Amniotic epithelial cell (primary cell): ENCODE data around the gene MEGF9.

Source experiments
- DNase-seq: peaks from one replicate; pipeline ENCODE4 v3.0.0-alpha.2; 2010; ENCODE audit warnings: low read depth

Gene MEGF9

GRCh38 chr9:120705174-120705573 is 9.1 kb downstream of the MEGF9 start:
- no peak for DNase-seq

DNA sequence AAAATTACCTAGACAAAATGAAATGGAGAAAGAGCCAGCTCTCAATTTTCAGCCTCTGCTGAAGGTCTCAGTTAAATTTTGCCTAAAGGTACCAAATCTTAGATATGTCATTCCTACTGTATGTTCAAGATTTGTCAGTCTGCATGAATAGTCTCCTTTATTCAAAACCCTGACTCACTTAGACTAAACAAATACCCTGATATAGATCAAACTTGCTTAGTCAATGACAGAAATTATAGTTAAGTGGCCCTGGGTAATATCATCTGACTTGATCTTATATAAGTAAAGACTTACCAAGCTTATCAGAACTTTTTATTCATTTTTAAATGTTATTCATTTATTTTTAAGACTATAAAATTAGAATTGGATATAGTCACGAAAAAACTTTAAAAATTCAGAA is 12.2 kb downstream of the MEGF9 start:
- DNase-seq, result no peak

GRCh38 chr9:120701248-120701647 is 13.0 kb downstream of the MEGF9 start:
- no peak for DNase-seq

GRCh38 chr9:120698766-120699165 is 15.5 kb downstream of the MEGF9 start:
- no peak for DNase-seq

- DNase-seq, result no peak
Observed at GRCh38 chr9:120697448-120697847, 16.8 kb downstream of the MEGF9 start.

GRCh38 chr9:120696551-120697230 is 17.6 kb downstream of the MEGF9 start:
- DNase-seq, result no peak

GRCh38 chr9:120694559-120694958 is 19.7 kb downstream of the MEGF9 start:
- no peak for DNase-seq

GRCh38 chr9:120693700-120694008 is 20.6 kb downstream of the MEGF9 start:
- no peak for DNase-seq

GRCh38 chr9:120692901-120693699 is 21.2 kb downstream of the MEGF9 start:
- DNase-seq, result peak; percentile 24

DNA sequence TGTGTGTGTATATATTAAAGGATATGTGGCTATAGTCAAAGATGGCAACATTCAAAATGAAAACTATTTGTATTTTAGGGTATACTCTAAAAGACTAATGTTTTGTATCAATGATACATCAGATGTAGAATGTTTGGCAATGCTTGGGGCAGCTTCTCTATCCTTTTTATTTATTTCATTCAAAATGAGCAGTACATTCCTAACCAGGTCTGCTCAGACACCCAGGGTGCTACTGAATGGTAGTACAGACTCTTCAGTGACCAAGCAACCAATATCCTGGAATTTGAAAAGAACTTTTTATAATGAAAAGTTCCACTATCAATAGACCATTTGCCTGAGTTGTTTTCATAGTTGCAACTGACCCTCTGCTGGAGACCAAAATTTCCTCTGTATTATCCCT is 23.9 kb downstream of the MEGF9 start:
- no peak for DNase-seq

DNA sequence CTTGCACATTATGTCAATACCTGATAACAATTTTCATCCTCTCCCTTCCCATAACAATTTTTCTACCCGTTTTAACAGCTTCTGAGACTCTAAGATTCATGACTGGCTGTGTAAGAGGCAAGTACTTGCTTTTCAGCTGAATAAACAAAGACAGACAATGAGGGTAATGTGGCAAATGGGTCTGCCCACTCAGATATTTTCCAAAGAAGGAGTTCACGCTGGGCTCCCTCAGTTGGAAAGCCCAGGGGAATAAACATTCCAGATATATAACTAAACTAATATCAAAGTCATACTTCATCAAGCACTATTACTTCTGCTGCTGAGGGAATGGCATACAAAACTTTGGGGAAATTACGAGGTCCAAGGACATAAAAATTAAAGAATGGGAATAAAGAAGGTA is 24.4 kb downstream of the MEGF9 start:
- no peak for DNase-seq

GRCh38 chr9:120688758-120689157 is 25.5 kb downstream of the MEGF9 start:
- peak; percentile 14 for DNase-seq

- DNase-seq, result no peak
Observed at GRCh38 chr9:120683150-120683549, 31.1 kb downstream of the MEGF9 start.

GRCh38 chr9:120681121-120681520 is 33.1 kb downstream of the MEGF9 start:
- DNase-seq, result no peak

- no peak for DNase-seq
Observed at GRCh38 chr9:120680579-120680978, 33.7 kb downstream of the MEGF9 start.

- DNase-seq, result no peak
Observed at GRCh38 chr9:120680161-120680560, 34.1 kb downstream of the MEGF9 start.

- DNase-seq, result no peak
Observed at GRCh38 chr9:120677965-120678364, 36.3 kb downstream of the MEGF9 start.

DNA sequence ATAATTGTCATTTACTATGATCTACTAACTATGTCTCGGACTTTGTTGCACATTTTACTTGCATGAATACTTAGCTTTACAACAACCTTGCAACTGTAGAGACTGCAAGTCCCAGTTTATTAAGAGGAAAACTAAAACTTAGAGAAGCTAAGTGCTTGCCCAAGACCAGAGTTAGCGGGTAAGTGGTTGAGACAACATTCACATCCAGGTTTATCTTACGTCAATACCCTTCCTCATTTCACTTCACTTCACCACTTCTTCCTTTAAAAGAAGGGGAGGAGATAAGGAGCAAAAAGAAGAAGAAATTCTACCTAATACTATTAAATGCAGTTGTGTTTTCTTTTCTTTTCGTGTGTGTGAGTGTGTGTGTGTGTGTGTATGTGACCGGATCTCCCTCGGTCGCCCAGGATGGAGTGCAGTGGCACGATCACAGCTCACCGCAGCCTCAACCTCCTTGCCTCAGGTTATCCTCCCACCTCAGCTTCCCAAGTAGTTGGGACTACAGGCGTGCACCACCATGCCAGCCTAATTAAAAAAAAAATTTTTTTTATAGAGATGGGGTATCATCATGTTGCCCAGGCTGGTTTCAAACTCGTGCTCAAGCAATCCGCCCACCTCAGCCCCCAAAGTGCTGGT is 37.4 kb downstream of the MEGF9 start:
- DNase-seq, result no peak

GRCh38 chr9:120668399-120668798 is 45.9 kb downstream of the MEGF9 start:
- DNase-seq, result peak; percentile 25

- no peak for DNase-seq
Observed at GRCh38 chr9:120663950-120664349, 50.3 kb downstream of the MEGF9 start.

GRCh38 chr9:120663380-120663779 is 50.9 kb downstream of the MEGF9 start:
- no peak for DNase-seq

DNA sequence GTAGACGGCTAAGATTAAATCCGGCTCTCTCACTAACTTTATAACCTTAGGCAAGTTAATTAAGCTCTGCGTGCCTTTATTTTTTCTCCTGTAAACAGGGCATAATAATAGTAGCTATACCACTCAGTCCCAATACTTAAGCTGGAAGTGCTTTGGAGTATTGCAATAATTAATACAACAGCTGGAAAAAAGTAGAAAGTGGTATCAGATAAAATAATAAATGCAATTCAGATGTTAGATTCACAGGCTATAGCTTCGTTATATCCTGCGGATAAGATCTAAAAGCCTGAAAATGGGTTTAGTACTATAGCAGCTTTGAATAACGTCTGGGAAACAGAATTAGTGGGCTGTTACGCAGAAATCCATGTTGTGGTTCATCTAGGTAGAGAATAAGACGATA is 51.8 kb downstream of the MEGF9 start:
- DNase-seq, result no peak

DNA sequence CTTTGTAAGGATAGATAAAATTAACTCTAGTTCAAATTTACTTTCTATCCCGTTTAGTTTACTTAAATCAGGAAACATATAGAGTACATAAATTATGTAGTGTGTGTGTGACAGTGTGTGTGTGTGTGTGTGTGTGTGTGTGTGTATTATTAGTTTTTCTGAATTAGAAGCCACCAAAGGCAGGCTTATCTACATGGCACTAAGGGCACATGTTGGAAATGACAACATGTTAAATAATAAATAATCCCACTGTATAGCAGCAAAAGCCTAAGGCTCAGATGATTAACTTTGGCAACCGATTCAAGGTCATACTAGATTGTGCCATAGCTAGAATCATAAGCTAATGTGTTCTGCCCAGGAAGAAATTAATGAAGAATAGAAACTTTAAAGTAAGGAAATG is 54.6 kb downstream of the MEGF9 start:
- peak; percentile 11 for DNase-seq
